Epithelial cell of proximal tubule (primary cell): ENCODE measurements around the gene RGS7. TPM values are rescaled to one million over a fixed set of nuclear protein-coding genes. Genes with fewer than 3 reads are reported as not detected.

Source experiments
- DNase-seq: peaks from one replicate; pipeline ENCODE4 v3.0.0-alpha.2; 2011; ENCODE audit warnings: low read depth
- H3K4me3 ChIP-seq: 2 replicates; pipeline ENCODE4 v1.5.1; 2011; ENCODE audit warnings: low read depth, mild to moderate bottlenecking, low read length
- CTCF ChIP-seq: conservative IDR thresholded peaks from 2 replicates; pipeline ENCODE4 v1.5.1; 2012; ENCODE audit warnings: low read depth, mild to moderate bottlenecking, low read length
- total RNA-seq: library from RNA; depleted of rRNA; stranded (reverse); fragments of >200 nt; gene quantifications from 2 replicates; pipeline ENCODE4 v1.2.3, GENCODE V29; 2015

Gene RGS7
- total RNA-seq, 1 donor from 2014 or later, result 0.06 TPM

GRCh38 chr1:240802271-240802670 is 554.7 kb downstream of the RGS7 start:
- TF ChIP-seq CTCF, result no peak
- no peak overlapping the region for H3K4me3 ChIP-seq
- DNase-seq, result no peak

- no peak for DNase-seq
- H3K4me3 ChIP-seq, result no peak overlapping the region
- no peak for TF ChIP-seq CTCF
Observed at GRCh38 chr1:240801442-240801841, 555.6 kb downstream of the RGS7 start.

GRCh38 chr1:240800291-240800690 is 556.7 kb downstream of the RGS7 start:
- no peak for DNase-seq
- no peak for TF ChIP-seq CTCF

GRCh38 chr1:240797050-240797449 is 560.0 kb downstream of the RGS7 start:
- no peak overlapping the region for H3K4me3 ChIP-seq
- peak; percentile 42 for DNase-seq
- TF ChIP-seq CTCF, result no peak

More at GRCh38 chr1:240800291-240800690, 556.7 kb downstream of the RGS7 start:
- H3K4me3 ChIP-seq, result no peak overlapping the region

- H3K4me3 ChIP-seq, result no peak overlapping the region
- TF ChIP-seq CTCF, result no peak
- no peak for DNase-seq
Observed at GRCh38 chr1:240794046-240794843, 562.8 kb downstream of the RGS7 start.

GRCh38 chr1:240792915-240793529 is 564.0 kb downstream of the RGS7 start:
- H3K4me3 ChIP-seq, result no peak overlapping the region
- TF ChIP-seq CTCF, result no peak

More at GRCh38 chr1:240792915-240793529, 564.0 kb downstream of the RGS7 start:
- no peak for DNase-seq
